Heart left ventricle (tissue), 13 donors: ENCODE measurements around the gene ADAMTS18.

ENCODE experiments used
- CTCF ChIP-seq, 12 donors: fragments of 200-600 bp; sonication (generic) in 4 of 12; IDR thresholded peaks; one replicate each; pipeline versions ENCODE4 v1.5.0 to v1.8.0; 2018 to 2022; ENCODE audit warnings: antibody characterized with exemption in 12 of 12, mild to moderate bottlenecking in 5 of 12
- POLR2A ChIP-seq, 2 donors: fragments of 450-650 bp; IDR thresholded peaks; one replicate each; pipeline ENCODE4 v1.6.1; 2017; ENCODE audit warnings: antibody characterized with exemption in 2 of 2, mild to moderate bottlenecking in 2 of 2, moderate library complexity in 2 of 2
- donor health status: ischemic (EF 13 %, LVEDD 7.1; RV severe dilation, severe dysfunction).
- donor health status: DM: no; HTN: yes; CAD: no.
- donor health status: DM: no; HTN: no; CAD: no.
- donor health status: ischemic (EF 25% LVEDD 6.9; RV normal size, moderate dysfunction).
- donor health status: ischemic (EF 25% LVEDD 5.7; RV mildly dilated, moderate dysfunction).
- donor health status: ischemic (EF 35%, LVEDD 5.7; RV mildly dilated, moderate dysfunction).
- donor health status: nonischemic (EF 11% LVEDD 7.7; RV severe dilation, severe dysfunction).
- donor health status: DM: yes; HTN: yes; CAD: no.
- donor health status: PGD.
- donor health status: ischemic (EF 29% LVEDD 5.4; RV normal size, mild dysfunction).
- donor health status: nonischemic (EF 23%, LVEDD 6.1; RV moderate dilation, normal function).

GRCh38 chr16:77328274-77328673, 106.6 kb downstream of the ADAMTS18 start:
- TF ChIP-seq POLR2A (IDR thresholded peaks at IDR 0.05), result no peak
- TF ChIP-seq CTCF (IDR thresholded peaks at IDR 0.05), result no peak
